Gastroesophageal sphincter (tissue), 3 donors: Measurements from ENCODE around the gene SPATA16.

Experiments
- CTCF ChIP-seq, 4 experiments: fragments of 200-600 bp in 2 of 4; fragments of 450-650 bp in 2 of 4; sonication (generic) in 1 of 4; IDR thresholded peaks; one replicate each; pipeline ENCODE4 v1.5.1; 2017 to 2019; ENCODE audit warnings: antibody characterized with exemption in 4 of 4, mild to moderate bottlenecking in 2 of 4, moderate library complexity in 2 of 4
- POLR2A ChIP-seq, 2 donors: fragments of 450-650 bp; IDR thresholded peaks; one replicate each; pipeline ENCODE4 v1.6.1; 2017; ENCODE audit warnings: antibody characterized with exemption in 2 of 2, mild to moderate bottlenecking in 2 of 2, moderate library complexity in 1 of 2

- TF ChIP-seq CTCF (IDR thresholded peaks at IDR 0.05) (no peak), POLR2A (IDR thresholded peaks at IDR 0.05) (no peak)
Observed at GRCh38 chr3:172993412-172993811, 147.6 kb downstream of the SPATA16 start.
